GM12892 (cell line): ENCODE data around the gene BRCA2.

Experiments
- POLR2A ChIP-seq: IDR thresholded peaks from 2 replicates; pipeline ENCODE4 v1.6.1; 2011; ENCODE audit warnings: low read depth, low read length, control low read depth
- POLR2AphosphoS5 ChIP-seq: IDR thresholded peaks from 2 replicates; pipeline ENCODE4 v1.6.1; 2011; ENCODE audit warnings: low read depth, low read length, control low read depth

GRCh38 chr13:32381539-32381938, 66.2 kb downstream of the BRCA2 start:
- no peak for TF ChIP-seq POLR2A
- no peak for TF ChIP-seq POLR2AphosphoS5
